K562 (cell line): ENCODE results near the gene JMJD1C. TPM values are rescaled to one million over a fixed set of nuclear protein-coding genes. Genes with fewer than 3 reads are reported as not detected.

ENCODE experiments used
- ATAC-seq: fragments of 200-7000 bp; cut with Tn5 transposase; 3 replicates; pipeline ENCODE4 v1.9.1; 2020; ENCODE audit warnings: moderate library complexity
- BruUV-seq: library from RNA; stranded (reverse); fragments of 400-500 nt; replicated peaks from 2 replicates; lab custom pipeline; 2021; lab: Mats Ljungman, UMichigan
- CTCF ChIA-PET: fragments of 300-600 bp; formaldehyde crosslinking; extraction: SDS; loops from one replicate; lab custom pipeline; 2021; ENCODE audit warnings: low intra/inter-chr PET ratio; lab: Yijun Ruan, JAX
- POLR2A ChIA-PET: fragments of 300-600, 350-650 bp; sonication (Branson Sonifier 250); formaldehyde crosslinking; extraction: SDS; loops from one replicate; lab custom pipeline; 2021; ENCODE audit warnings: antibody characterized with exemption, inconsistent platforms; lab: Yijun Ruan, JAX
- DNase-seq, 4 experiments: peaks; one replicate each; pipeline versions ENCODE4 v3.0.0 to v3.0.0-alpha.2; 2011 to 2018; ENCODE audit warnings: low spot score in 3 of 4, mixed read lengths in 3 of 4; ENCODE audit errors: extremely low read depth in 1 of 4
- FAIRE-seq: peaks from 2 replicates; lab custom pipeline; 2011; peaks lifted over from hg19 to GRCh38; lab: Jason Lieb, UNC
- H2AFZ ChIP-seq: 2 replicates; pipeline ENCODE4 v1.6.0; 2011; ENCODE audit warnings: low read depth, low read length, control low read depth, inconsistent platforms
- H3K27ac ChIP-seq: fragments of 200-600 bp; 3 replicates; pipeline ENCODE4 v1.8.0; 2011; ENCODE audit warnings: low read depth, mild to moderate bottlenecking, control low read depth, inconsistent platforms, low read length, moderate library complexity, mixed read lengths; ENCODE audit errors: extremely low read depth
- H3K27me3 ChIP-seq, 2 experiments: fragments of 300-600 bp in 1 of 2; 2 replicates in 1 of 2; 3 replicates in 1 of 2; pipeline versions ENCODE4 v1.6.0 to v1.8.0; 2011; ENCODE audit warnings: inconsistent platforms in 2 of 2, low read length in 2 of 2, mild to moderate bottlenecking in 1 of 2, mixed read lengths in 1 of 2, moderate library complexity in 1 of 2; ENCODE audit not compliant: control insufficient read depth in 2 of 2, insufficient read depth in 2 of 2
- H3K36me3 ChIP-seq: fragments of 300-600 bp; 3 replicates; pipeline ENCODE4 v1.8.0; 2011; ENCODE audit warnings: mild to moderate bottlenecking, low read length, inconsistent platforms; ENCODE audit not compliant: control insufficient read depth, insufficient read depth
- H3K4me1 ChIP-seq, 2 experiments: fragments of 200-600 bp in 1 of 2; replicated peaks in 1 of 2; 2 replicates in 1 of 2; 3 replicates in 1 of 2; pipeline versions ENCODE4 v1.5.1 to v1.8.0; 2011; ENCODE audit warnings: inconsistent platforms in 2 of 2, low read length in 2 of 2, mild to moderate bottlenecking in 1 of 2, mixed read lengths in 1 of 2, moderate library complexity in 1 of 2; ENCODE audit not compliant: control insufficient read depth in 2 of 2, insufficient read depth in 2 of 2
- H3K4me2 ChIP-seq: 2 replicates; pipeline ENCODE4 v1.6.1; 2011; ENCODE audit warnings: low read length, control low read depth, inconsistent platforms, mixed read lengths; ENCODE audit not compliant: insufficient read depth
- H3K4me3 ChIP-seq: fragments of 200-600 bp; sonication (generic), shearing (Covaris generic); 2 replicates; pipeline ENCODE4 v1.5.1; 2016; ENCODE audit warnings: control low read depth, inconsistent platforms
- H3K79me2 ChIP-seq: fragments of 200-600 bp; 3 replicates; pipeline ENCODE4 v1.8.0; 2011; ENCODE audit warnings: low read length, inconsistent platforms; ENCODE audit not compliant: control insufficient read depth, insufficient read depth
- H3K9ac ChIP-seq, 2 experiments: 2 replicates each; pipeline versions ENCODE4 v1.6.0 to v1.6.1; 2011; ENCODE audit warnings: low read depth in 2 of 2, low read length in 2 of 2, control low read depth in 1 of 2, inconsistent platforms in 1 of 2, mild to moderate bottlenecking in 1 of 2, mixed read lengths in 1 of 2; ENCODE audit not compliant: insufficient read depth in 1 of 2
- H3K9me1 ChIP-seq: one replicate; pipeline ENCODE4 v1.6.0; 2011; ENCODE audit warnings: inconsistent platforms, mild to moderate bottlenecking, low read length, moderate library complexity; ENCODE audit not compliant: control insufficient read depth, insufficient read depth
- H3K9me3 ChIP-seq: replicated peaks from 2 replicates; pipeline ENCODE4 v1.5.1; 2011; ENCODE audit warnings: low read depth, low read length, inconsistent platforms; ENCODE audit not compliant: control insufficient read depth, insufficient read depth
- H4K20me1 ChIP-seq: replicated peaks from 2 replicates; pipeline ENCODE4 v1.6.1; 2011; ENCODE audit warnings: low read length, inconsistent platforms, mixed read lengths; ENCODE audit not compliant: control insufficient read depth, insufficient read depth
- CBFA2T3 ChIP-seq: fragments of 450-650 bp; IDR thresholded peaks from 2 replicates; pipeline ENCODE4 v1.6.1; 2017
- MIER1 ChIP-seq: fragments of 450-650 bp; IDR thresholded peaks from 2 replicates; pipeline ENCODE4 v1.6.1; 2016; ENCODE audit warnings: antibody characterized with exemption, mild to moderate bottlenecking, low read depth
- WGBS: fragments of 100-300 bp; shearing (Covaris generic); methylation state at CpG from one replicate; pipeline ENCODE4 v1.1.6; 2016; ENCODE audit warnings: low coverage, mixed read lengths; ENCODE audit not compliant: insufficient coverage; ENCODE audit errors: missing lambda C conversion rate; 5-methylcytosine and 5-hydroxymethylcytosine counted together
- in situ Hi-C: fragments of 300-500 bp; cut with MboI; formaldehyde crosslinking; loops from 4 replicates; pipeline ENCODE4 v1.15.0; 2018; ENCODE audit warnings: inconsistent platforms, mixed read lengths
- intact Hi-C: fragments of 100-400 bp; cut with micrococcal nuclease; formaldehyde crosslinking; loops from 2 replicates; pipeline ENCODE4 v1.14.2; 2022
- polyA plus RNA-seq, 8 experiments: library from polyadenylated mRNA; depleted of rRNA in 4 of 8; stranded (reverse) in 5 of 8; unstranded in 3 of 8; fragments of >200 nt; fragmentation: Nextera tagmentation in 2 of 8; fragmentation: Illumina TruSeq in 1 of 8; extraction: Ambion mirVana in 2 of 8; extraction: Trizol in 1 of 8; gene quantifications; 2 replicates each; pipeline versions ENCODE4 v1.2.1 to v1.2.3, GENCODE V29; 2011 to 2014; ENCODE audit warnings: inconsistent platforms in 1 of 8, missing spikeins in 1 of 8
- total RNA-seq, 7 experiments: library from RNA; depleted of rRNA in 6 of 7; stranded (reverse); fragments of >200 nt in 6 of 7; fragmentation: Illumina TruSeq in 2 of 7; extraction: Trizol in 2 of 7; gene quantifications; 2 replicates each; pipeline versions ENCODE4 v1.2.1 to v1.2.3, GENCODE V29; 2011 to 2021; ENCODE audit warnings: low replicate concordance in 1 of 7
- TF ChIP-seq, protein P1 (sequence below): fragments of 250-450 bp; sonication (Bioruptor Pico); IDR thresholded peaks from 2 replicates; pipeline ENCODE4 v1.8.0; 2021; ENCODE audit warnings: borderline replicate concordance, mild to moderate bottlenecking, moderate library complexity; ENCODE audit not compliant: poor library complexity, severe bottlenecking
- TF ChIP-seq, protein P2 (sequence below): fragments of 450-650 bp; IDR thresholded peaks from 2 replicates; pipeline ENCODE4 v1.6.1; 2017; ENCODE audit warnings: antibody characterized with exemption, mild to moderate bottlenecking

The JMJD1C gene
- total and polyA plus RNA-seq, 9 of the 15 experiments (the other 6 are each of a cell fraction or from before 2014, with no cell fraction given): 25.3 to 68.0 (median 47.2) TPM

DNA sequence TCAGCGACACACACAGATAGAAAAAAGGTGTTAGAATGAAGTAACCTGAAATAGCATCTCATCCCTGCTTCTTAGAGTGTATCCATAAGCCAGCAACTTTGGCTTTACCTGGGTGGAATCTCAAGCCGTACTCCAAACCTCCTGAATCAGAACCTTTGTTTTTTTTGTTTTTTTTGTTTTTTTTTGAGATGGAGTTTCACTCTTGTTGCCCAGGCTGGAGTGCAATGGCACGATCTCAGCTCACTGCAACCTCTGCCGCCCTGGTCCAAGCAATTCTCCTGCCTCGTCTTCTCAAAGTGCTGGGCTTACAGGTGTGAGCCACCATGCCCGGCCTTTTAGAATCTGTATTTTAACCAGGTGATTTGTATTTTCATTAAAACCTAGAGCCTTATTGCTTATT lies 323.6 kb downstream of the JMJD1C start (continued):
- TF ChIP-seq, protein P1, sequence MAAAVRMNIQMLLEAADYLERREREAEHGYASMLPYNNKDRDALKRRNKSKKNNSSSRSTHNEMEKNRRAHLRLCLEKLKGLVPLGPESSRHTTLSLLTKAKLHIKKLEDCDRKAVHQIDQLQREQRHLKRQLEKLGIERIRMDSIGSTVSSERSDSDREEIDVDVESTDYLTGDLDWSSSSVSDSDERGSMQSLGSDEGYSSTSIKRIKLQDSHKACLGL (CRISPR knock-in tag): no peak
- no peak for TF ChIP-seq MIER1

DNA sequence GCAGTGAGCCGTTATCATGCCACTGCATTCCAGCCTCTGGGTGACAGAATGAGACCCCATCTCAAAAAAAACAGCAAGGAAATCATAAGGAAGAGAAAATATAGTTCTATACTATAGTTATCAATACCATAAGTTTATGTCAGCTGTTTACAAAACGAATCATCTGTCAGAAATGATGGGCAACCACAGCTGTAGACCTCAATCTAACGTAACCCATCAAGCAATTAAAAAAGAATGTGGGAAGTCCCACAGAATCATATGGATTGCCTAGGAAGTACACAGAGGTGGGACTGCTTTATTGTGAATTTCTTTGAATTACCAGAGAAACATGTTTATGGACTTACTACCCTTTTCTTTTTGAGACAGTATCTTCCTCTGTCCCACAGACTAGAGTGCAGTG lies 325.7 kb downstream of the JMJD1C start:
- ChIA-PET POLR2A (interaction anchor here (0.6 to 1.1 kb wide), 2 partner anchors 18 to 39 kb away, joined by 4 read pairs; no protein-coding TSS in a partner anchor), CTCF (no interaction called here)
- no peaks in the 10 kb centered on the region for H3K9me3 ChIP-seq
- BruUV-seq: no TSS peak
- no peak overlapping the region for H3K9ac ChIP-seq
- DNase-seq: no peak
- no peak for FAIRE-seq
- in situ Hi-C loops (no loop called here), intact Hi-C loops (no loop called here)
- WGBS: 80% methylated on average over 3 of the region's 3 CpGs
- peaks cover 9% of the 10 kb centered on the region; the same call in 1 of the 2 replicates for H4K20me1 ChIP-seq
- no peaks in the 10 kb centered on the region for H3K27me3 ChIP-seq
- no peak overlapping the region for H3K4me3 ChIP-seq
- no peak overlapping the region for H3K4me2 ChIP-seq
- H2AFZ ChIP-seq: no peak overlapping the region
- H3K36me3 ChIP-seq: peaks cover 8% of the 10 kb centered on the region; the same call in 1 of the 3 replicates
- 0 out of 2 replicates have a peak, but pooled peaks have one; percentile 14 for TF ChIP-seq CBFA2T3
- TF ChIP-seq, protein P2, sequence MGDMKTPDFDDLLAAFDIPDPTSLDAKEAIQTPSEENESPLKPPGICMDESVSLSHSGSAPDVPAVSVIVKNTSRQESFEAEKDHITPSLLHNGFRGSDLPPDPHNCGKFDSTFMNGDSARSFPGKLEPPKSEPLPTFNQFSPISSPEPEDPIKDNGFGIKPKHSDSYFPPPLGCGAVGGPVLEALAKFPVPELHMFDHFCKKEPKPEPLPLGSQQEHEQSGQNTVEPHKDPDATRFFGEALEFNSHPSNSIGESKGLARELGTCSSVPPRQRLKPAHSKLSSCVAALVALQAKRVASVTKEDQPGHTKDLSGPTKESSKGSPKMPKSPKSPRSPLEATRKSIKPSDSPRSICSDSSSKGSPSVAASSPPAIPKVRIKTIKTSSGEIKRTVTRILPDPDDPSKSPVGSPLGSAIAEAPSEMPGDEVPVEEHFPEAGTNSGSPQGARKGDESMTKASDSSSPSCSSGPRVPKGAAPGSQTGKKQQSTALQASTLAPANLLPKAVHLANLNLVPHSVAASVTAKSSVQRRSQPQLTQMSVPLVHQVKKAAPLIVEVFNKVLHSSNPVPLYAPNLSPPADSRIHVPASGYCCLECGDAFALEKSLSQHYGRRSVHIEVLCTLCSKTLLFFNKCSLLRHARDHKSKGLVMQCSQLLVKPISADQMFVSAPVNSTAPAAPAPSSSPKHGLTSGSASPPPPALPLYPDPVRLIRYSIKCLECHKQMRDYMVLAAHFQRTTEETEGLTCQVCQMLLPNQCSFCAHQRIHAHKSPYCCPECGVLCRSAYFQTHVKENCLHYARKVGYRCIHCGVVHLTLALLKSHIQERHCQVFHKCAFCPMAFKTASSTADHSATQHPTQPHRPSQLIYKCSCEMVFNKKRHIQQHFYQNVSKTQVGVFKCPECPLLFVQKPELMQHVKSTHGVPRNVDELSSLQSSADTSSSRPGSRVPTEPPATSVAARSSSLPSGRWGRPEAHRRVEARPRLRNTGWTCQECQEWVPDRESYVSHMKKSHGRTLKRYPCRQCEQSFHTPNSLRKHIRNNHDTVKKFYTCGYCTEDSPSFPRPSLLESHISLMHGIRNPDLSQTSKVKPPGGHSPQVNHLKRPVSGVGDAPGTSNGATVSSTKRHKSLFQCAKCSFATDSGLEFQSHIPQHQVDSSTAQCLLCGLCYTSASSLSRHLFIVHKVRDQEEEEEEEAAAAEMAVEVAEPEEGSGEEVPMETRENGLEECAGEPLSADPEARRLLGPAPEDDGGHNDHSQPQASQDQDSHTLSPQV: no peak
- H3K9me1 ChIP-seq: no peaks in the 10 kb centered on the region
- H3K27ac ChIP-seq: no peak overlapping the region
- no peaks in the 10 kb centered on the region; a peak in 2 of 5 replicates for H3K4me1 ChIP-seq
- ATAC-seq: no peak
- H3K79me2 ChIP-seq: peaks cover 83% of the 10 kb centered on the region
